GM21360 (cell line): Measurements from ENCODE around the gene OR2AT4.
"Not testable (repeated sequence)": the region's sequence is repeated elsewhere in the genome, so short reads cannot be mapped to it uniquely, and the experiment has no call there.

Experiments used
- ATAC-seq: cut with Tn5 transposase; IDR thresholded peaks from one replicate; pipeline ENCODE4 v1.9.1; 2021; ENCODE audit warnings: mild to moderate bottlenecking, moderate library complexity; ENCODE audit not compliant: unreplicated experiment

The OR2AT4 gene

GRCh38 chr11:75068993-75069392 is 27.7 kb downstream of the OR2AT4 start:
- no peak for ATAC-seq

DNA sequence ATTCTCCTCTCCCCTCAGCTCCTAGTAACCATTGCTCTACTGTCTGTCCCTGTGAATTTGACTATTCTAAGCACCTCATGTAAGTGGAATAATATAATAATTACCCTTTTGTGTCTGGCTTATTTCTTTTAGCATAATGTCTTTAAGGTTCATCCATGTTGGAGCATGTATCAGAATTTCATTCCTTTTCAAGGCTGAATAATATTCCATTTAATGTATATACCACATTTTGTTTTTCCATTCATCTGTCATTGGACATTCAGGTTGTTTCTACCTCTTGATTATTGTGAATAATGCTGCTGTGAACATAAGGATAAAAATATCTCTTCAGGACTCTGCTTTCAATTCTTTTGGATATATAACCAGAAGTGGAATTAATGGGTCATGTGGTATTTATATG is 28.1 kb downstream of the OR2AT4 start:
- no peak for ATAC-seq

GRCh38 chr11:75066061-75066460 is 30.6 kb downstream of the OR2AT4 start:
- ATAC-seq, result no peak

- no peak for ATAC-seq
Observed at GRCh38 chr11:75063741-75064314, 32.8 kb downstream of the OR2AT4 start.

GRCh38 chr11:75059299-75059698 is 37.4 kb downstream of the OR2AT4 start:
- no peak for ATAC-seq

GRCh38 chr11:75056814-75057213 is 39.9 kb downstream of the OR2AT4 start:
- ATAC-seq, result no peak

- no peak for ATAC-seq
Observed at GRCh38 chr11:75055511-75055910, 41.2 kb downstream of the OR2AT4 start.

- no peak for ATAC-seq
Observed at GRCh38 chr11:75052457-75052856, 44.2 kb downstream of the OR2AT4 start.

DNA sequence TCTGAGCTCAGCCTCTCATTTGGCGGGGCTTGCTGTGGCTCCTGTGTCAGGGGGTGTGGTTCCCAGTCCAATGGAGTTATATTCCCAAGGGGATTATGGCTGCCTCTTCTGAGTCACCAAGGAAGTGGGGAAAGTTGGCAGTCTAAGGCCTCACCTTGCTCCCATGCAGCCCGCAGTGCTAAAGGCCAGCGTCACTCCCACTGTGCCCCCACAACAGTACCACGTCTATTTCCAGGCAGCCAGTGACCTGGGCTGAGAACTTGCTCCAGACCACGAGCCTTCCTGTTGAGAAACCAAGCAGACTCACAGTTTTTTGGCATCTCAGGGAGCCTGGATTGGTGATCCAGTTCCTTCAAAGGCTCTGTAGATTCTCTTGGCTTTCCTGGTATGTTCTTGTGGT is 45.6 kb downstream of the OR2AT4 start:
- ATAC-seq, result no peak

GRCh38 chr11:75050516-75050915 is 46.2 kb downstream of the OR2AT4 start:
- ATAC-seq, result no peak

DNA sequence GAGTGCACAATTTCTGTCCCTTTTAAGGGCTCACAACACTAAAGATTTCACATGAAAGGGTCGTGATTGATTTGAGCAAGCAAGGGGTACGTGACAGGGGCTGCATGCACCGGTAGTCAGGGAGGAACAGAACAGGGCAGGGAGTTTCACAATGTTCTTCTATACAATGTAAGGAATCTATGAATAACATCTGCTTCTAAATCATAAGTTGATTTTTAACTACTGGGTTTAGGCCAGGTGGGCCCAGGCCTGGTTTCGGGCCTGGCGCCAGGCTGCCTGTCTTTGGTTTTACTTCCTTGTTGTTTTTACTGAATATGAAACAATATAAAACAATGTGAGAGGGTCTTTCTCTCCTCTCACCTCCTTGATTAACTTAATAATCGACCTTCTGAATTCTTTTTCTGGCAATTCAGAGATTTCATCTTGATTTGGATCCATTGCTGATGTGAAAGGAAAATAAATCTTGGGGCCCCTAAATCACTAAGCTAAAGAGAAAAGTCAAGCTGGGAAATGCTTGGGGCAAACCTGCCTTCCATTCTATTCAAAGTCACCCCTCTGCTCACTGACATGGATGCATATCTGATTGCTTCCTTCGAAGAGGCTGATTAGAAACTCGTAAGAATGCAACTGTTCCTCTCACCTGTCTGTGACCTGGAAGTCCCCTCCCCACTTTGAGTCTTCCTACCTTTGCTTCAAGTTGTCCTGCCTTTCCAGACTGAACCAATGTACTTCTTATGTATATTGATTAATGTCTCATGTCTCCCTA is 47.0 kb downstream of the OR2AT4 start:
- ATAC-seq, result not testable (repeated sequence)

DNA sequence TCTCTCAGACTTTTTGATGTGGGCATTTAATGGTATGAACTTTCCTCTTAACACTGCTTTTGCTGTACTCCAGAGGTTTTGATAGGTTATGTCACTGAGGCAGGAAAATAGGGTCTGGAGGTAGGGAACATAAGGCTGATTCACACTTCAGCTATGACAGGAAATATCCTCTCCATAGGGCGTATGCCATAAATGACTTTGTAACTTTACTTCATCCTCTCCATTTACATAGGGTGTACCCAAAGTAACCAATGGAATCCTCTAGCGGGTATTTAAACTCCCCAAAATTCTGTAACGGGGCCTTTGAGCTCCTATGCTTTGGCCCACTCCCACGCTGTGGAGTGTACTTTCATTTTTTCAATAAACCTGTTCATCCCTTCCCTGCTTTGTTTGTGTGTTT is 49.5 kb downstream of the OR2AT4 start:
- no peak for ATAC-seq

DNA sequence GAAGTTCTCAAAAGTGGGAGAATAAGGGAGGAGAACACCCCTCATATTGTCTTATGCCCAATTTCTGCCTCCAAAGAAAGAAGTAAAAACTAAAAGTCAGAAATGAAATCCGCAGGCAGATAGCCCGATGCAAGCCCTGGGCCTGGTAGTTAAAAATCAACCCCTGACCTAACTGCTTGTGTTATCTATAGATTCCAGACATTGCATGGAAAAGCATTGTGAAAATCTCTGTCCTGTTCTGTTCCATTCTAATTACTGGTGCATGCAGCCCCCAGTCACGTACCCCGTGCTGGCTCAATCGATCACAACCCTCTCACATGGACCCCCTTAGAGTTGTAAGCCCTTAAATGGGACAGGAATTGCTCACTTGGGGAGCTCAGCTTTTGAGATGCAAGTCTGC is 50.0 kb downstream of the OR2AT4 start:
- ATAC-seq, result not testable (repeated sequence)

DNA sequence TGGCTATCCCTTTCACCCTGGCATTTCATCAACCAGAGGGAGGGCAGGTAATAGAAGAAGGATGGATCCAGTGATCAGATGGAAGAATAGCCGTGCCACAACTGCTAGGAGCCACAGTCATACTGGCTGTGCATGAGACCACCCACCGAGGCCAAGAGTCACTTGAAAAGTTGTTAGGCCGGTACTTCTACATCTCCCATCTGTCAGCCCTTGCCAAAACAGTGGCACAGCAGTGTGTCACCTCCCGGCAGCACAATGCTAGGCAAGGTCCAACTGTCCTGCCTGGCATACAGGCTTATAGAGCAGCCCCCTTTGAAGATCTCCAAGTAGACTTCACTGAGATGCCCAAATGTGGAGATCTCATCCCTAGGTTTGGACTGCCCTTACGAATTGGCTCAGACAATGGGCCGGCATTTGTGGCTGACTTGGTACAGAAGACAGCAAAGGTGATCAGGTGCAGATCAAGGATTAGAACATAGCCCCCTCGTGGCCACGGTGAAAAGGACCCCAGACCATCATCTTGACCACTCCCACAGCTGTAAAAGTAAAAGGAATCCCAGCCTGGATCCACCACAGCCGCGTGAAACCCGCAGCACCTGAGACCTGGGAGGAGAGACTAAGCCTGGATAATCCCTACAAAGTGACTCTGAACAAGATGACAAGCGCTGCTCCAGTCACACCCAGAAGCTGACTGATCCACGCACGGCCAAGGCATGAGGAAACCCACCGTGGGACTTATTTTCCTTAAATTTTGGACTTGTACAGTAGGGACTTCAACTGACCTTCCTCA is 52.1 kb downstream of the OR2AT4 start:
- not testable (repeated sequence) for ATAC-seq

DNA sequence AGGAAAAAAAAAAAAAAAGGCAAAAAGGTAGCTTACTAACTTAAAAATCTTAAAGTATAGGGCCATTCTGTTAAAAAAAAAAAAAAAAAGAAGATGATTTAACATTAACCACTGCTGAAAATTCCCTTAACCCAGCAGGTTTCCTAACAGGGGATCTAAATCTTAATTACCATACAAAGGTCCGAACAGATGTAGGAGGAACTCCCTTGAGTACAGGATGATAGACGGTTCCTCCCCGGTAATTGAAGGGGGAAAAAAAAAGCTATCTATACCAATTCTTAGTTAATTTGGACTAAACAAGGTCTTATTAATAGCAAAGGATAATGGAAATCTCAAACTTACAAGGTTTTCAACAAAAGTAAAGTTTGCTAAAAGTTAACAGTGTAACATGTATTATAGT is 54.9 kb downstream of the OR2AT4 start:
- ATAC-seq, result not testable (repeated sequence)

DNA sequence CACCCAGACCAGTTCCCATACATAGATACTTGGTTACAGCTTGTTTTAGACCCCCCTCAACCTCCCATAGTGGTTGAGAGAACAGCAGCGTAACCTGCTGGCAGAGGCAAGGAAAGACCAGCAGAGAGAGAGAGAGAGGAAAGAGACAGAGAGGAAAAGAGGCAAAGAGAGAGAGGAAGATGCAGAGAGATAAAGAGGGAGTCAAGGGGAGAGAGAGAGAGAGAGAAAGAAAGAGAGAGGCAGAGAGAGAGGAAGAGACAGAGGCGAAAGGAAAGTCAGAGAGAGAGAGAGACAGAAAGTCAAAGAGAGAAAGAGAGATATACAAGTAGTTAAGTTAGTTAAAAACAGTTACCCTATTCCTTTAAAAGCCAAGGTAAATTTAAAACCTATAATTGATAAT is 55.4 kb downstream of the OR2AT4 start:
- no peak for ATAC-seq

DNA sequence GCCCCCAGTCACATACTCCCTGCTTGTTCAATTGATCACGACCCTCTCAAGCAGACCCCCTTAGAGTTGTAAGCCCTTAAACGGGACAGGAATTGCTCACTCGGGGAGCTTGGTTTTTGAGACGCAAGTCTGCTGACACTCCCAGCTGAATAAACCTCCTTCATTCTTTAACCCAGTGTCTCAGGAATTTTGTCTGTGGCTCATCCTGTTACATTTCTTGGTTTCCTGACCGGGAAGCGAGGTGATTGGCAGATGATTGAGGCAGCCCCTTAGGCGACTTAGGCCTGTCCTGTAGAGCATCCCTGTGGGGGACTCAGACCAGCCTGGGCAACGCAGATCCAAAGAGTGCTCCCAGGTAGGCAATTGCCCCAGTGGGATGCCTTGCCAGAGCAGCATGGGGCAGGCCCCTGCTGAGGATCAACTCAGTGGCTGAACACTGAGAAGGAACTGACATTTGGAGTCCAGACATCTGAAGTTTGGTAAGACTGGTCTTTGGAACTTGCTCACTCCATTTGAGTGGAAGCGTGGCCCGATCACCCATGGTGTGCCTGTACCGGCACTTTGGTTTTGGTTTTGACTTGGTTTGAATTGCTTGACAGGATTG is 56.4 kb downstream of the OR2AT4 start:
- ATAC-seq, result no peak

DNA sequence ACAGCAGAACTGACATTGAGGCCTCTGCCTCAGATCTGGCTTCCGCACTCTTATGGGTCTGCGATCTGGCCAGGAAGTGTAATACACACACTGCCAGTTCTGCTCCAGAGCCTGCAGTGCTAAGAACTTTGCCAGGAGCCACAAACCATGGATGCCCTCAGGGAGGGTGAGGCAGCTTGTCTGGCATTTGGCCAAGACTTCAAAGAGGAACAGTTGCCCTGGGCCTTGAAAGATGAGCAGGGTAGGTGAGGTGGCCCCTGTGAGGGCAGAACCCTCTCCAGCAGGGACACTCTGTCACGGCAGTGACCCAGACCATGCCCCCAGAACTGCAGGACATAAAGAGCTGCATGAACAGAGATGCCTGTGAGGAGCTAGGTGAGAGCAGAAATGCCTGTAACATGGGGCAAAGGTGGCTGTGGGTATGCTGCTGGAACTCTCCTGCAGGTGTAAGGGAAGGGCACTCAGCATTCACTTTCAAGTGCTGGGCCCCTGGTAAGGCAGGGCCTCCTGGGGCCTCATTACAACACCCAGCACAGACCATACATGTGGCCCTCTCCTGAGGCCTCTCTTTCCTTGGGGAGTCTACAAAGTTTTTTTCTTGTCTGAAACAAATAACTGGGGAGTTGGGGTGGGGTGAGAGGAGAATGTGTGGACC is 60.6 kb downstream of the OR2AT4 start:
- no peak for ATAC-seq

DNA sequence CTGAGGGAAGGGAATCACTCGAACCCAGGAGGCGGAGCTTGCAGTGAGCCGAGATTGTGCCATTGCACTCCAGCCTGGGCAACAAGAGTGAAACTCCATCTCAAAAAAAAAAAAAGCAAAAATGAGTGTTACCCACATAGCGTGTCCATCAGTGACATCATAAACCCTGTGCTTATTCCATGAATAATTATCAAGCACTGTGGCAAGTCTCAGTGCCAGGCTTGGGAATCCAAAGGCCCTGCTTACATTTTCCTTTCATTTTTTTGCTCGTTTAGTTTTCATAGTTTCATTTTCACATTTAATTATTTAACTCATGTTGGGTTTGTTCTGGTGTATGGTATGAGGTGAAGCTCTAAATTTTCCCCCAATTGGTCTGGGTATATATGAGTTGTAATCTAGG is 61.4 kb downstream of the OR2AT4 start:
- ATAC-seq, result no peak

GRCh38 chr11:75033916-75034315 is 62.8 kb downstream of the OR2AT4 start:
- ATAC-seq, result no peak

- no peak for ATAC-seq
Observed at GRCh38 chr11:75032550-75032935, 64.1 kb downstream of the OR2AT4 start.
